DOHH2 (cell line): ENCODE measurements around the gene CEP55.

Experiments
- H3F3A ChIP-seq: fragments of 200-600 bp; sonication (generic), shearing (Covaris generic); 2 replicates; pipeline ENCODE4 v1.6.0; 2016; ENCODE audit warnings: antibody characterized with exemption, mild to moderate bottlenecking; ENCODE audit not compliant: control insufficient read depth, insufficient read depth
- H3K27ac ChIP-seq: fragments of 200-600 bp; sonication (generic); 2 replicates; pipeline ENCODE4 v1.5.1; 2014; ENCODE audit warnings: low read depth, mild to moderate bottlenecking, low read length, moderate library complexity
- H3K27me3 ChIP-seq: fragments of 200-600 bp; sonication (generic); 2 replicates; pipeline ENCODE4 v1.6.1; 2014; ENCODE audit warnings: mild to moderate bottlenecking, low read length, mixed read lengths; ENCODE audit not compliant: control insufficient read depth
- H3K36me3 ChIP-seq: fragments of 200-600 bp; sonication (generic); 2 replicates; pipeline ENCODE4 v1.6.1; 2014; ENCODE audit warnings: mild to moderate bottlenecking, low read length, moderate library complexity, mixed read lengths; ENCODE audit not compliant: control insufficient read depth
- H3K4me1 ChIP-seq: fragments of 200-600 bp; sonication (generic); 2 replicates; pipeline ENCODE4 v1.6.1; 2014; ENCODE audit warnings: mild to moderate bottlenecking, low read length, mixed read lengths; ENCODE audit not compliant: control insufficient read depth
- H3K4me2 ChIP-seq: fragments of 200-600 bp; sonication (generic); 2 replicates; pipeline ENCODE4 v1.6.0; 2014; ENCODE audit warnings: mild to moderate bottlenecking, low read length, moderate library complexity
- H3K4me3 ChIP-seq: fragments of 200-600 bp; sonication (generic); 2 replicates; pipeline ENCODE4 v1.5.1; 2014; ENCODE audit warnings: mild to moderate bottlenecking, low read length, mixed read lengths
- H3K79me2 ChIP-seq: fragments of 200-600 bp; sonication (generic); 2 replicates; pipeline ENCODE4 v1.6.1; 2014; ENCODE audit warnings: mild to moderate bottlenecking, low read length, mixed read lengths; ENCODE audit not compliant: control insufficient read depth
- H3K9me2 ChIP-seq: fragments of 200-600 bp; sonication (generic); replicated peaks from 2 replicates; pipeline ENCODE4 v1.6.1; 2014; ENCODE audit warnings: mild to moderate bottlenecking, low read length, mixed read lengths; ENCODE audit not compliant: control insufficient read depth
- H3K9me3 ChIP-seq: fragments of 200-600 bp; sonication (generic); 2 replicates; pipeline ENCODE4 v1.6.1; 2014; ENCODE audit warnings: antibody characterized with exemption, low read length, mixed read lengths; ENCODE audit not compliant: control insufficient read depth, insufficient read depth
- H4K20me1 ChIP-seq: fragments of 200-600 bp; sonication (generic); 2 replicates; pipeline ENCODE4 v1.6.0; 2014; ENCODE audit warnings: low read depth, mild to moderate bottlenecking, antibody characterized with exemption, low read length, moderate library complexity; ENCODE audit not compliant: control insufficient read depth, insufficient read depth
- CTCF ChIP-seq: fragments of 200-600 bp; sonication (generic); IDR thresholded peaks from one replicate; pipeline ENCODE4 v1.5.1; 2014; ENCODE audit warnings: antibody characterized with exemption, mild to moderate bottlenecking, low read depth, low read length; ENCODE audit not compliant: poor library complexity, severe bottlenecking
- EZH2phosphoT487 ChIP-seq: fragments of 200-600 bp; sonication (generic); IDR thresholded peaks from 2 replicates; pipeline ENCODE4 v1.6.1; 2017; ENCODE audit warnings: borderline replicate concordance, mild to moderate bottlenecking, antibody characterized with exemption, low read length, moderate library complexity, mixed read lengths

The CEP55 gene

GRCh38 chr10:93458821-93459257 is 37.6 kb upstream of the CEP55 start:
- Histone ChIP-seq H3K4me3 (no peak overlapping the region), H3K9me2 (no peaks in the 10 kb centered on the region), H3K9me3 (no peaks in the 10 kb centered on the region), H3K36me3 (no peaks in the 10 kb centered on the region), H3K4me2 (no peak overlapping the region), H3K27ac (no peak overlapping the region), H3K79me2 (no peaks in the 10 kb centered on the region), H3F3A (no peaks in the 10 kb centered on the region), H4K20me1 (no peaks in the 10 kb centered on the region), H3K4me1 (no peaks in the 10 kb centered on the region), H3K27me3 (no peaks in the 10 kb centered on the region)
- TF ChIP-seq EZH2phosphoT487 (no peak), CTCF (no peak)

- H3K9me3 ChIP-seq: no peaks in the 10 kb centered on the region
- H3K27ac ChIP-seq: no peak overlapping the region
- no peaks in the 10 kb centered on the region for H3K79me2 ChIP-seq
- H4K20me1 ChIP-seq: no peaks in the 10 kb centered on the region
- no peaks in the 10 kb centered on the region for H3K27me3 ChIP-seq
- H3K4me3 ChIP-seq: no peak overlapping the region
- H3K36me3 ChIP-seq: no peaks in the 10 kb centered on the region
- no peaks in the 10 kb centered on the region for H3K9me2 ChIP-seq
- no peak for TF ChIP-seq CTCF
- no peak for TF ChIP-seq EZH2phosphoT487
- H3K4me2 ChIP-seq: no peak overlapping the region
- no peaks in the 10 kb centered on the region for H3F3A ChIP-seq
- no peaks in the 10 kb centered on the region for H3K4me1 ChIP-seq
Observed at GRCh38 chr10:93459466-93459865, 36.9 kb upstream of the CEP55 start.

GRCh38 chr10:93461109-93461806 is 35.2 kb upstream of the CEP55 start:
- no peak overlapping the region for H3K4me3 ChIP-seq
- no peaks in the 10 kb centered on the region for H3K79me2 ChIP-seq
- no peaks in the 10 kb centered on the region for H3K27me3 ChIP-seq
- H3K36me3 ChIP-seq: no peaks in the 10 kb centered on the region
- no peak overlapping the region for H3K4me2 ChIP-seq
- no peak overlapping the region for H3K27ac ChIP-seq
- H3F3A ChIP-seq: no peaks in the 10 kb centered on the region
- no peaks in the 10 kb centered on the region for H3K4me1 ChIP-seq
- TF ChIP-seq EZH2phosphoT487: no peak
- TF ChIP-seq CTCF: no peak
- no peaks in the 10 kb centered on the region for H4K20me1 ChIP-seq
- H3K9me2 ChIP-seq: no peaks in the 10 kb centered on the region
- no peaks in the 10 kb centered on the region for H3K9me3 ChIP-seq

GRCh38 chr10:93461807-93462178 is 34.6 kb upstream of the CEP55 start:
- Histone ChIP-seq H4K20me1 (no peaks in the 10 kb centered on the region), H3K9me2 (no peaks in the 10 kb centered on the region), H3K27me3 (no peaks in the 10 kb centered on the region), H3F3A (no peaks in the 10 kb centered on the region), H3K4me2 (no peak overlapping the region), H3K4me3 (no peak overlapping the region), H3K79me2 (no peaks in the 10 kb centered on the region), H3K9me3 (no peaks in the 10 kb centered on the region), H3K4me1 (no peaks in the 10 kb centered on the region), H3K27ac (no peak overlapping the region), H3K36me3 (no peaks in the 10 kb centered on the region)
- TF ChIP-seq EZH2phosphoT487 (no peak), CTCF (no peak)
